Hepatocyte (in vitro differentiated cells): Measurements from ENCODE around the gene IGDCC3.

Experiments used
- CTCF ChIP-seq: fragments of 200-600 bp; sonication (generic); IDR thresholded peaks from 2 replicates; pipeline ENCODE4 v1.5.1; 2016; ENCODE audit warnings: antibody characterized with exemption, mild to moderate bottlenecking; ENCODE audit not compliant: poor library complexity
- EZH2 ChIP-seq: fragments of 200-600 bp; sonication (generic); IDR thresholded peaks from 2 replicates; pipeline ENCODE4 v1.6.1; 2016; ENCODE audit warnings: antibody characterized with exemption, mild to moderate bottlenecking, borderline replicate concordance
- EZH2phosphoT487 ChIP-seq: fragments of 200-600 bp; sonication (generic); IDR thresholded peaks from one replicate; pipeline ENCODE4 v1.6.1; 2018; ENCODE audit warnings: antibody characterized with exemption, mild to moderate bottlenecking, low read depth, moderate library complexity; ENCODE audit not compliant: unreplicated experiment, severe bottlenecking

GRCh38 chr15:65394280-65394789 lies 16.5 kb upstream of the IGDCC3 start:
- no peak for TF ChIP-seq CTCF
- no peak for TF ChIP-seq EZH2
- no peak for TF ChIP-seq EZH2phosphoT487
